ENCODE measurements around the gene IQSEC1. TPM values are rescaled to one million over a fixed set of nuclear protein-coding genes. Genes with fewer than 3 reads are reported as not detected.
A peak's percentile ranks its signal among the peaks of the same experiment; 100 is the strongest.

The IQSEC1 gene
- total and polyA plus RNA-seq, 9 of the 15 experiments (the other 6 are each of a cell fraction or from before 2014, with no cell fraction given): 0.56 to 39.0 (median 6.8) TPM

DNA sequence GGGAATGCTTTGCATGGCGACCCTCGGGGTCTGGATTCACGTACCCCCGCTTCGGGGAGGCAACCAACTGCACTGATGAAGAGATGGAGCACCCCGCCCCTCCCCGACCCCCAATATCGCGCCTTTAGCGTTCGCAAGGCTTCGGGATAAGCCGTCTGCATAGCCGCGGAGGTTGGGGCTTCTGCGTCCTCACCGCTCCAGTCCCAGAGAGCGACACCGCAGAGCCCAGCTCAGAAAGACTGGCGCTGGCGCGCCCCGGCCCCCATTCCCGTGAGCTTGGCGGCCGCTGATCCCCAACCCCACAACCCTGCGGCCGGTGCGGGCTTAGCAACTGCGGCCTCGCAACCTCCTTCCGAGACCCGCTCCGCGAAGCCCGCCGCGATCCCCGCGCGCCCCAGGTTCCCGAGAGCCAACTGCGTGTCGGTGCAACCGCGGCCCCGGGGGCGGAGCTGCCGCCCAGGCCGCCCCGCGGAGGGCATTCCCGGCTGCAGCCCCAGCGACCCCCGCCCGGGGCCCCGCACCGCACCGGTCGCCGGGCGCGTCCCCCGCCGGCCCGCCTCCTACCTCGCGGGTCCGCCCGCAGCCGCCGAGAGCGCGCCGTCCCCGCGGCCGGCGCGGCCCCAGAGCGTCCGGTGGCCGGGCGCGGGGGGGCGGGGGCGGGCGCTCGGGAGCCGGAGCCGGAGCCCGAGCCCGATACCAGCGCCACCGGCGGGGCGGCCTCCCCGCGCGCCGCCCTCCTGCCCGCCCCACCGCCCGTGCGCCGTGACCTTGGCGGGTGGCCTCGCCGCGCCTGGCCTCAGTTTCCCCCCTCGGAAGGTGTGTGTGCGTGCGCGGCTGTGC is 79.5 kb downstream of the IQSEC1 start (continued):
- TF ChIP-seq, protein P1, sequence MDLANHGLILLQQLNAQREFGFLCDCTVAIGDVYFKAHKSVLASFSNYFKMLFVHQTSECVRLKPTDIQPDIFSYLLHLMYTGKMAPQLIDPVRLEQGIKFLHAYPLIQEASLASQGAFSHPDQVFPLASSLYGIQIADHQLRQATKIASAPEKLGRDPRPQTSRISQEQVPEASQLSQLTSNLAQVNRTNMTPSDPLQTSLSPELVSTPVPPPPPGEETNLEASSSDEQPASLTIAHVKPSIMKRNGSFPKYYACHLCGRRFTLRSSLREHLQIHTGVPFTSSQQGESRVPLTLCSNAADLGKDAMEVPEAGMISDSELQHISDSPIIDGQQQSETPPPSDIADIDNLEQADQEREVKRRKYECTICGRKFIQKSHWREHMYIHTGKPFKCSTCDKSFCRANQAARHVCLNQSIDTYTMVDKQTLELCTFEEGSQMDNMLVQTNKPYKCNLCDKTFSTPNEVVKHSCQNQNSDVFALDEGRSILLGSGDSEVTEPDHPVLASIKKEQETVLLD (IDR thresholded peaks at IDR 0.05): no peak
- TF ChIP-seq, protein P2, sequence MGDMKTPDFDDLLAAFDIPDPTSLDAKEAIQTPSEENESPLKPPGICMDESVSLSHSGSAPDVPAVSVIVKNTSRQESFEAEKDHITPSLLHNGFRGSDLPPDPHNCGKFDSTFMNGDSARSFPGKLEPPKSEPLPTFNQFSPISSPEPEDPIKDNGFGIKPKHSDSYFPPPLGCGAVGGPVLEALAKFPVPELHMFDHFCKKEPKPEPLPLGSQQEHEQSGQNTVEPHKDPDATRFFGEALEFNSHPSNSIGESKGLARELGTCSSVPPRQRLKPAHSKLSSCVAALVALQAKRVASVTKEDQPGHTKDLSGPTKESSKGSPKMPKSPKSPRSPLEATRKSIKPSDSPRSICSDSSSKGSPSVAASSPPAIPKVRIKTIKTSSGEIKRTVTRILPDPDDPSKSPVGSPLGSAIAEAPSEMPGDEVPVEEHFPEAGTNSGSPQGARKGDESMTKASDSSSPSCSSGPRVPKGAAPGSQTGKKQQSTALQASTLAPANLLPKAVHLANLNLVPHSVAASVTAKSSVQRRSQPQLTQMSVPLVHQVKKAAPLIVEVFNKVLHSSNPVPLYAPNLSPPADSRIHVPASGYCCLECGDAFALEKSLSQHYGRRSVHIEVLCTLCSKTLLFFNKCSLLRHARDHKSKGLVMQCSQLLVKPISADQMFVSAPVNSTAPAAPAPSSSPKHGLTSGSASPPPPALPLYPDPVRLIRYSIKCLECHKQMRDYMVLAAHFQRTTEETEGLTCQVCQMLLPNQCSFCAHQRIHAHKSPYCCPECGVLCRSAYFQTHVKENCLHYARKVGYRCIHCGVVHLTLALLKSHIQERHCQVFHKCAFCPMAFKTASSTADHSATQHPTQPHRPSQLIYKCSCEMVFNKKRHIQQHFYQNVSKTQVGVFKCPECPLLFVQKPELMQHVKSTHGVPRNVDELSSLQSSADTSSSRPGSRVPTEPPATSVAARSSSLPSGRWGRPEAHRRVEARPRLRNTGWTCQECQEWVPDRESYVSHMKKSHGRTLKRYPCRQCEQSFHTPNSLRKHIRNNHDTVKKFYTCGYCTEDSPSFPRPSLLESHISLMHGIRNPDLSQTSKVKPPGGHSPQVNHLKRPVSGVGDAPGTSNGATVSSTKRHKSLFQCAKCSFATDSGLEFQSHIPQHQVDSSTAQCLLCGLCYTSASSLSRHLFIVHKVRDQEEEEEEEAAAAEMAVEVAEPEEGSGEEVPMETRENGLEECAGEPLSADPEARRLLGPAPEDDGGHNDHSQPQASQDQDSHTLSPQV (IDR thresholded peaks at IDR 0.05): 0 out of 2 replicates have a peak, but pooled peaks have one; percentile 37
- TF ChIP-seq MAZ (CRISPR knock-in tag; conservative IDR thresholded peaks at IDR 0.05 in 1 of 2, IDR thresholded peaks at IDR 0.05 in 1 of 2) (peak in 1 of 2 experiments; percentile 34; a peak in 2 of 4 replicates), CREM (IDR thresholded peaks at IDR 0.05; ENCODE audit: low read depth) (0 out of 2 replicates have a peak, but pooled peaks have one; percentile 14), MTA3 (IDR thresholded peaks at IDR 0.05; ENCODE audit: borderline replicate concordance) (peak; percentile 12), PHB (CRISPR knock-in tag; IDR thresholded peaks at IDR 0.05) (0 out of 2 replicates have a peak, but pooled peaks have one; percentile 15), ZBTB1 (CRISPR knock-in tag; IDR thresholded peaks at IDR 0.05; ENCODE audit: borderline replicate concordance, low read depth) (peak; percentile 95), ZSCAN29 (IDR thresholded peaks at IDR 0.05) (peak; percentile 97), CC2D1A (IDR thresholded peaks at IDR 0.05) (no peak)
- TF ChIP-seq, protein P3, sequence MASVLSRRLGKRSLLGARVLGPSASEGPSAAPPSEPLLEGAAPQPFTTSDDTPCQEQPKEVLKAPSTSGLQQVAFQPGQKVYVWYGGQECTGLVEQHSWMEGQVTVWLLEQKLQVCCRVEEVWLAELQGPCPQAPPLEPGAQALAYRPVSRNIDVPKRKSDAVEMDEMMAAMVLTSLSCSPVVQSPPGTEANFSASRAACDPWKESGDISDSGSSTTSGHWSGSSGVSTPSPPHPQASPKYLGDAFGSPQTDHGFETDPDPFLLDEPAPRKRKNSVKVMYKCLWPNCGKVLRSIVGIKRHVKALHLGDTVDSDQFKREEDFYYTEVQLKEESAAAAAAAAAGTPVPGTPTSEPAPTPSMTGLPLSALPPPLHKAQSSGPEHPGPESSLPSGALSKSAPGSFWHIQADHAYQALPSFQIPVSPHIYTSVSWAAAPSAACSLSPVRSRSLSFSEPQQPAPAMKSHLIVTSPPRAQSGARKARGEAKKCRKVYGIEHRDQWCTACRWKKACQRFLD (CRISPR knock-in tag; IDR thresholded peaks at IDR 0.05): 0 out of 2 replicates have a peak, but pooled peaks have one; percentile 28
- TF ChIP-seq, protein P4, sequence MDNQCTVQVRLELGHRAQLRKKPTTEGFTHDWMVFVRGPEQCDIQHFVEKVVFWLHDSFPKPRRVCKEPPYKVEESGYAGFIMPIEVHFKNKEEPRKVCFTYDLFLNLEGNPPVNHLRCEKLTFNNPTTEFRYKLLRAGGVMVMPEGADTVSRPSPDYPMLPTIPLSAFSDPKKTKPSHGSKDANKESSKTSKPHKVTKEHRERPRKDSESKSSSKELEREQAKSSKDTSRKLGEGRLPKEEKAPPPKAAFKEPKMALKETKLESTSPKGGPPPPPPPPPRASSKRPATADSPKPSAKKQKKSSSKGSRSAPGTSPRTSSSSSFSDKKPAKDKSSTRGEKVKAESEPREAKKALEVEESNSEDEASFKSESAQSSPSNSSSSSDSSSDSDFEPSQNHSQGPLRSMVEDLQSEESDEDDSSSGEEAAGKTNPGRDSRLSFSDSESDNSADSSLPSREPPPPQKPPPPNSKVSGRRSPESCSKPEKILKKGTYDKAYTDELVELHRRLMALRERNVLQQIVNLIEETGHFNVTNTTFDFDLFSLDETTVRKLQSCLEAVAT (IDR thresholded peaks at IDR 0.05): 0 out of 4 replicates have a peak, but pooled peaks of 1 of the 2 experiments have one; percentile 28
